ENCODE measurements around the gene CHD6.
"Not testable (repeated sequence)": the region's sequence is repeated elsewhere in the genome, so short reads cannot be mapped to it uniquely, and the experiment has no call there.

CHD6 gene

GRCh38 chr20:41553142-41553879 is 64.9 kb downstream of the CHD6 start:
- no peak for DNase-seq
- in situ Hi-C loops (cut with MboI; ENCODE audit: low pct_unique_long_range_greater_than_20kb, low sequenced_read_pairs), result no loop called here

GRCh38 chr20:41552295-41553068 is 65.7 kb downstream of the CHD6 start:
- in situ Hi-C loops (cut with MboI; ENCODE audit: low pct_unique_long_range_greater_than_20kb, low sequenced_read_pairs), result no loop called here
- DNase-seq, result no peak

DNA sequence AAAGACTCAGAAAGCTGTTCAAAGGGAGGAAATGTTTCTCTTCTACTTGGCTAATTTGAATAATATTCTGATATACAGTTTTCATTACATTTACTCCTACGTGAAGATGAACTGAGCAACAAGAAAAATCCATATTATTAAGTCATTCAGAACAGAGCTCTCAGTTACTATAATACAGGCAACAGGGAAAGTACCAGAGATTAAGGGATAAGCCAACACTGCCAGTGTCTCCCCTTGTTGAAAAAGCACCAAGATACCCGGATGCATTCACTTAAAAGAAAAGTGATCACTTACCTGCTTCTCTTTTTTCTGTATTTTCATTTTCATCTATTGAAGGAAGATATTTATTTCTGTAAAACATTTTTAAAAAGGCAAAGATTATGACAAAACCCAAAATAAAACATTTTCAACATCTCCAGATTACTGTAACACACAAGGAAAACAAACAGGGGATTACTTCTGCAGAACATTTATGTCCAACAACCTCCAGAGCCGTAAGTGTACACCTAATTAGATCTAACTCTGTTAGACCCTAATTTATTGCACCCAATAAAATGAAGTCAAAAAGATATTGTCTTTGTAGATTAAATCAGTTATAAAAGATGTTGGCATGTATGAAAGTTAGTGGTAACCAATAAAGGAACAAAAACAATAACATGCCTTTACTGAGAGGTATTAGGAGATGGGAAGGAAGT is 67.0 kb downstream of the CHD6 start:
- DNase-seq, result no peak
- in situ Hi-C loops (cut with MboI; ENCODE audit: low pct_unique_long_range_greater_than_20kb, low sequenced_read_pairs), result no loop called here

DNA sequence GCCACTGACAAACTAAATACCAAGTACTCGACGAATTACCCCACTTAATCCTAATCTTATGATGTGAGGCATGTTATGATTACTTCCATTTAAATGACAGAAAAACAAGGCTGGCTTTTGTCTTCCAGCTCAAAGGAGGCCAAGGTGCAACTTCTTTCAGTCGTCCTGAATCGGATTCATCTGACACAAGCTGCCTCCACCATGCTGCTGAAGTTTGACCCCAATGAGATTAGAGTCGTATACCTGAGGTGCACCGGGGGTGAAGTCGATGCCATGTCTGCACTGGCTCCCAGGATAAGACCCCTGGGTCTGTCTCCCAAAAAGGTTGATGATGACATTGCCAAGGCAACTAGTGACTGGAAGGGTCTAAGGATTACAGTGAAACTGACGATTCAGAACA is 71.0 kb downstream of the CHD6 start:
- no peak for DNase-seq
- in situ Hi-C loops (cut with MboI; ENCODE audit: low pct_unique_long_range_greater_than_20kb, low sequenced_read_pairs), result no loop called here

DNA sequence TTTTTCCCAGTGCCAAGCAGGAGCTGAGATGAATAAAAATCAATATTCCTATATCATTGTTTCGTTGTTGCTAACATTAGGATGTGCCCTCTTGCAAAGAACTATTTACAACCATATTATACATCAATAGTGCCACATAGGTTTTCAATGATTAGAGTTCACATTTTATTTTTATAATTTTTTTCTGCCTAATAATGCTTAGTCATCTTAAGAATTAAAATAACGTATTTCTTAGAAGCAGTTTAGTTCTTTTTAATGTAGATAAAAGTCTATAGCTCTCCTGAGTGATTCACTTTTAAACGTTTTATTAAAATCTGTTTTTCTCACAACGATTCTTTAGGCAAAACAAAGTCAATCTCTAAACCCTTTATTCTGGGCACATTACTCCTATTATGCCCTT is 71.6 kb downstream of the CHD6 start:
- DNase-seq, result no peak
- in situ Hi-C loops (cut with MboI; ENCODE audit: low pct_unique_long_range_greater_than_20kb, low sequenced_read_pairs), result no loop called here

DNA sequence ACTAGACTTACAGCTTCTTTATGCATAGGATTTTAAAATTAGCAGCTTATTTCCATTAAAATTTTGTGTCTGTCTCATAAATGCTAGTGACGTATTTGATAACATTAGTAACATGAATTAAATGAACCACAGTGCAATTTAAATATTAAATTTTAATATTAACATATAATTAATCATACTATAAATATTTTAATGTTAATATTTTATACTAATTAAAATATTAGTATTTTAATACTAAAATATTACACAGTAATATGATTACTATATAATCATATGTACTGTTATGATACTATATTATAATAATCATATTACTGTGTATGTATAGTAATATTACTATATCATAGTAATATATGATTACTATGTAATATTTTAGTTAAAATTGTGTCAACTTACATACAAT is 73.7 kb downstream of the CHD6 start:
- no peak for DNase-seq
- in situ Hi-C loops (cut with MboI; ENCODE audit: low pct_unique_long_range_greater_than_20kb, low sequenced_read_pairs), result no loop called here

DNA sequence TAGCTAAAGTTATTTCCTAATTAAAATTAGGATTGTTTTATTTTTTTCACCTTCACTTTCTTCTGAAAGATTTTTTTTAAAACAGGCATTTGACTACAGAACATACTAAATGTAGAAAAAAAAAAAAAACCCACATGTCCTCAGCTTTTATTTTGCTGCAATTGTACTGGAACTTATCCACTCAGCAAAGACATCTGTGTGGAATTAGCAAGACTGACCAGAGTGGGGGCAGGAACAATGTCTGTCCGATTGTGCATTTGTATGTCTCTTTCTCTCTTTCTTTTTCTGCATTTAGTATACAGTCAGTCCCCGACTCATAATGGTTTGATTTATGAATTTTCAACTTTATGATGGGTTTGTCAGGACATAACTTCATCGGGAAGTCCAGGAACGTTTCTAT is 77.3 kb downstream of the CHD6 start:
- in situ Hi-C loops (cut with MboI; ENCODE audit: low pct_unique_long_range_greater_than_20kb, low sequenced_read_pairs), result no loop called here
- DNase-seq, result no peak

DNA sequence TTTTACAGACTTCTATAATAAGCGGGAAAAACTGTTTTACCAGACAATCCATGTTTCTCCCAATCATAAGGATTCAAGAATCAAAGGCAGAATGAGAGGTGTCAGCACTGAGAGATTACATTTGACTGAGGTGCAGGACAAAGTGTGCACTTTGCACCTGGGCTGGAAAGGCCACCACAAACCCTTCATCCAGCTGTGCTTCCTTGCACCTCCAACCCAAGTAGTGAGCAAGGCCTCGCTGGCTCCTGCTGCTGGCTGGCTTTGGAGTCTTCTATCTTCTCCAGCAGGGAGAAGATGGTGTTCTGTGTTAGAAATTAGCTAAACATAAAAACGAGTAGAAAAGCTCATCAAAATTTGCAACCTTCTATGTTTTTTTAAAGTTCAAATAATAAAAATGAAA is 77.7 kb downstream of the CHD6 start:
- in situ Hi-C loops (cut with MboI; ENCODE audit: low pct_unique_long_range_greater_than_20kb, low sequenced_read_pairs), result no loop called here
- no peak for DNase-seq

- DNase-seq, result no peak
- in situ Hi-C loops (cut with MboI; ENCODE audit: low pct_unique_long_range_greater_than_20kb, low sequenced_read_pairs), result no loop called here
Observed at GRCh38 chr20:41538810-41539596, 79.2 kb downstream of the CHD6 start.

- DNase-seq, result no peak
- in situ Hi-C loops (cut with MboI; ENCODE audit: low pct_unique_long_range_greater_than_20kb, low sequenced_read_pairs), result no loop called here
Observed at GRCh38 chr20:41537865-41538264, 80.3 kb downstream of the CHD6 start.

DNA sequence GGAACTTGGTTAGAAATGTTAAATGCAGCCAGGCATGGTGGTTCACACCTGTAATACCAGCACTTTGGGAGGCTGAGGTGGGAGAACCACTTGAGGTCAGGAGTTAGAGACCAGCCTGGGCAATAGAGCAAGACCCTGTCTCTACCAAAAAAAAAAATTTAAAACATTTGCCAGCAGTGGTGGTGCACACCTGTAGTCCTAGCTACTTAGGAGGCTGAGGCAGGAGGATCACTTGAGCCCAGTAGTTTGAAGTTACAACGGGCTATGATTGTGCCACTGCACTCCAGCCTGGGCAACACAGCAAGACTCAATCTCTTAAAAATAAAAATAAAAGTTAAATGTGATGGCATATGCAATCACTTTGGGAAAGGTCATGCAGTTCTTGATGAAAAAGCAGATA is 82.6 kb downstream of the CHD6 start:
- in situ Hi-C loops (cut with MboI; ENCODE audit: low pct_unique_long_range_greater_than_20kb, low sequenced_read_pairs); DNase-seq: not testable (repeated sequence)

DNA sequence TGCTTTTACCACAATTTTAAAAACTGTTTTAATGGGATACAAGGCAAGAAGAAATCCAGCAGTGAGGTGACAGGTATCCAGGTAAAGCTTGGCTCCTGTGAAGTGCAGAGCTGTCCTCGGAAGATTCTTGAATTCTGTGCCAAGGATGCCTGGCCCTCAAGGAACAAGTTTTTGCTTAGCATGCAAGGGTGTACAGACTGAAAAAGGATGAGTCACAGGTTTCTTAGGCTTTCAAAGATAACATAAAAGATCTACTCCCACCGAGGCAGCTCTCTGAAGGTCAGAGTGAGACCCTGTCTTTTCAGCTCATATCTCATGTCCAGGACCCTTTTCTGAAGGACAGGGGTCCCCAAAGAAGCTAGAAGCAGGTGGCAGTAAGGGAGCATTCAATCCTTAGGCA is 83.3 kb downstream of the CHD6 start:
- no peak for DNase-seq

GRCh38 chr20:41534170-41534569 is 84.0 kb downstream of the CHD6 start:
- no peak for DNase-seq

More for the DNA sequence above, 83.3 kb downstream of the CHD6 start:
- in situ Hi-C loops (cut with MboI; ENCODE audit: low pct_unique_long_range_greater_than_20kb, low sequenced_read_pairs), result no loop called here

DNA sequence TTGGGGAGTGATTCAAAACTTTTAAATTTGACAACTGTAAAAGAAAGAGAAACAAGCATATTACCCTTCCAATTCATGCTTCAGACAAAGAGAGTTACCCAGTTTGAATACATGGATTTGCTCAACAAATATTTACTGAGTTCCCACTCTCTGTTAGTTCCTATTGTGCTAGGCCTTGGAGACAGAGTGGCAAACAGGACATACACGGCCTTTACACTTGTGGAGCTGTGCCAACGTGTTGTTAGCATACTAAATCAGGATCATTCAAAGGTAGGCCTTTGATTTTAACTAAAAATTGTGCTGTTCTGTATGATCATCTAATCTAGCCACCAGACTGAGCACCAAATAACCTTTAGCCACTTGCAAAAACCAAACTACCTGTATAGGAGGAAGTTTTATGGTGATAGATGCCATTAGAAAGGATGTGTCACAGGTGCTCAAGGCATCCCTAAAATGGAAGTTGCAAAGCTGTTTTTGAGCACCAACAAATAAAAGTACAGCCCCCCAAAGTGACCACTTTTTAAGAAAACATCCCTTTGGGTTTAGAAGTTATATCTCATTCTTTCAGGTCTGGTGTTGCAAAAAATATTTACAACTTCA is 84.5 kb downstream of the CHD6 start:
- in situ Hi-C loops (cut with MboI; ENCODE audit: low pct_unique_long_range_greater_than_20kb, low sequenced_read_pairs), result no loop called here
- DNase-seq, result no peak

More at GRCh38 chr20:41534170-41534569, 84.0 kb downstream of the CHD6 start:
- in situ Hi-C loops (cut with MboI; ENCODE audit: low pct_unique_long_range_greater_than_20kb, low sequenced_read_pairs), result no loop called here

DNA sequence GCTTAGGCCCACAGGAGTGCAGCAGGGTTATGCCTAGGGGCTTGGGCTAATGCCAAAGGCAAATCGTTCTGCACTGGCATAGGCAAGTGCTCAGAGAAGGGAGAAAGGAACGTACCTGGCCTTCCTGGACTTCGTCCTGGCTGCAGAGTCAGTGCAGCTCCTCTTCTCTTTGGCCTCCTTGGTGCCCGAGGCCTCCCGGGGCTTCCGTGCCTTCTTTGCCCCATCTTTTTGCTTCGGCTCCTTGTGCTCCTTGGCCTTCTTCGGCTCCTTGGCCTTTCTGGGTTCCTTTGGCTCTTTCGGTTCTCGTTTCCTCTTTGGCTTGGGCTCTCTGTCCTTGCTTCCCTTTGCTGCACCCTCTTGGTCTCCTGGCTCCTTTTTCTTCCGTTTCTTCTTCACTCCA is 85.2 kb downstream of the CHD6 start:
- no peak for DNase-seq
- in situ Hi-C loops (cut with MboI; ENCODE audit: low pct_unique_long_range_greater_than_20kb, low sequenced_read_pairs), result no loop called here

GRCh38 chr20:41531518-41532275 is 86.5 kb downstream of the CHD6 start:
- DNase-seq, result no peak
- in situ Hi-C loops (cut with MboI; ENCODE audit: low pct_unique_long_range_greater_than_20kb, low sequenced_read_pairs), result no loop called here

DNA sequence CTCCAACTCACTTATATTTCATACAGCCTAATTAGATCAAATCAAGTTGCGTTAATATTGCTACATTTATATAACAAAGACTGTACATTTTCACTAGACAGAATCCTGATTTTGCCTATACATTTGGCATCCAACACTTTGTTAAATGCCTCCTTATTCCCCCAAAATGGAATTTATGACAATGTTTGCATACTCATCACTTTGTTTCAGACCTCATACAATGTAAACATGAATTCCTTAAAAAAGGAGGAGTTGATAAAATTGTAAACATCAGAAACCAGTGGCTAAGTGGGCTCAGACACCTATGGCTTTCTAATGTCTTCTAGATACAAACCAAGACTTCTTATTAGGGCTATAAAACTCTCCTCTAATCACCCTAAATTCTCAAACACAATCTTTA is 87.3 kb downstream of the CHD6 start:
- no peak for DNase-seq
- in situ Hi-C loops (cut with MboI; ENCODE audit: low pct_unique_long_range_greater_than_20kb, low sequenced_read_pairs), result no loop called here

DNA sequence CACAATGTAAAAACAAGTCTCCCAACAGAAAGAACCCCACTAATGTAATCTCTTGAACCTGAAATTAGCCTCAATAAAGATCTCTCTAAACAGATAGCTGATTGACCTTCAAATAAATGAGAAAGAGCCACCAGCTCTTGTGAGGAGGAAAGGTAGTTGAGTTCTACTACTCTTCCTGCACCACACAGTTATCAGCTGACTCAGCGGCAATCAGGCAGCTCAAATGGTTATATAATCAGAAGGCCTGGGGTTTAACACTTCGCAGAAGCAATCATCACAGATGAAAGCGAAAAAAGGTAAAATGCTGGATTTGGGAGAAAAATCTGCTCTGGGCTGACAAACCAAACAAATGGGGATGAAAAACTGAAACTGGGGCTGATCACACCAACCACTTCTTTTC is 91.8 kb downstream of the CHD6 start:
- in situ Hi-C loops (cut with MboI; ENCODE audit: low pct_unique_long_range_greater_than_20kb, low sequenced_read_pairs), result no loop called here
- no peak for DNase-seq
